H9 (cell line): Measurements from ENCODE around the gene PPARGC1A. TPM values are rescaled to one million over a fixed set of nuclear protein-coding genes. Genes with fewer than 3 reads are reported as not detected.

Source experiments
- DNase-seq: peaks from one replicate; pipeline ENCODE4 v3.0.0-alpha.2; 2017
- H2AFZ ChIP-seq: one replicate; pipeline ENCODE4 v1.6.1; 2013; ENCODE audit warnings: mild to moderate bottlenecking, low read length, control low read depth, moderate library complexity
- H2AK5ac ChIP-seq: 2 replicates; pipeline ENCODE4 v1.6.1; 2013; ENCODE audit warnings: low read length, control low read depth, mixed read lengths; ENCODE audit not compliant: insufficient read length
- H2BK120ac ChIP-seq: one replicate; pipeline ENCODE4 v1.6.1; 2013; ENCODE audit warnings: low read depth, mild to moderate bottlenecking, low read length, control low read depth, inconsistent platforms; ENCODE audit not compliant: poor library complexity, severe bottlenecking
- H2BK12ac ChIP-seq: 2 replicates; pipeline ENCODE4 v1.6.1; 2013; ENCODE audit warnings: low read length, control low read depth, mixed read lengths, low read depth; ENCODE audit not compliant: insufficient read length
- H2BK15ac ChIP-seq: 2 replicates; pipeline ENCODE4 v1.6.1; 2013; ENCODE audit warnings: low read depth, low read length, control low read depth
- H2BK20ac ChIP-seq: one replicate; pipeline ENCODE4 v1.6.1; 2013; ENCODE audit warnings: low read depth, mild to moderate bottlenecking, low read length, control low read depth, inconsistent platforms; ENCODE audit not compliant: poor library complexity, severe bottlenecking
- H2BK5ac ChIP-seq: 2 replicates; pipeline ENCODE4 v1.6.1; 2013; ENCODE audit warnings: low read length, control low read depth, mixed read lengths; ENCODE audit not compliant: insufficient read length
- H3K14ac ChIP-seq: 2 replicates; pipeline ENCODE4 v1.6.1; 2013; ENCODE audit warnings: low read length, control low read depth; ENCODE audit not compliant: insufficient read depth
- H3K18ac ChIP-seq: 2 replicates; pipeline ENCODE4 v1.6.1; 2013; ENCODE audit warnings: low read depth, mild to moderate bottlenecking, mixed read lengths, low read length, control low read depth; ENCODE audit not compliant: insufficient read length
- H3K23ac ChIP-seq: 2 replicates; pipeline ENCODE4 v1.6.1; 2013; ENCODE audit warnings: low read length, control low read depth, mixed read lengths, low read depth; ENCODE audit not compliant: insufficient read length
- H3K23me2 ChIP-seq: 2 replicates; pipeline ENCODE4 v1.6.1; 2013; ENCODE audit warnings: low read depth, mild to moderate bottlenecking, mixed read lengths, low read length, control low read depth; ENCODE audit not compliant: insufficient read length, poor library complexity, severe bottlenecking
- H3K27ac ChIP-seq: 2 replicates; pipeline ENCODE4 v1.5.1; 2013; ENCODE audit warnings: low read length, control low read depth, mixed read lengths, low read depth; ENCODE audit not compliant: insufficient read length
- H3K27me3 ChIP-seq: 2 replicates; pipeline ENCODE4 v1.6.1; 2013; ENCODE audit warnings: low read length, control low read depth, inconsistent platforms; ENCODE audit not compliant: insufficient read depth
- H3K4ac ChIP-seq: 2 replicates; pipeline ENCODE4 v1.6.1; 2013; ENCODE audit warnings: low read depth, mild to moderate bottlenecking, control low read depth, inconsistent platforms, low read length, moderate library complexity
- H3K4me1 ChIP-seq: 2 replicates; pipeline ENCODE4 v1.6.1; 2013; ENCODE audit warnings: low read length, control low read depth, inconsistent platforms; ENCODE audit not compliant: insufficient read depth
- H3K4me2 ChIP-seq: 2 replicates; pipeline ENCODE4 v1.6.1; 2013; ENCODE audit warnings: low read length, control low read depth, mixed read lengths; ENCODE audit not compliant: insufficient read length, insufficient read depth
- H3K56ac ChIP-seq: 2 replicates; pipeline ENCODE4 v1.6.1; 2013; ENCODE audit warnings: low read depth, mild to moderate bottlenecking, mixed read lengths, low read length, control low read depth; ENCODE audit not compliant: insufficient read length
- H3K79me1 ChIP-seq: 2 replicates; pipeline ENCODE4 v1.6.1; 2013; ENCODE audit warnings: low read depth, mild to moderate bottlenecking, moderate library complexity, low read length, control low read depth, inconsistent platforms; ENCODE audit not compliant: insufficient read depth, poor library complexity, severe bottlenecking
- H3K79me2 ChIP-seq: 2 replicates; pipeline ENCODE4 v1.6.1; 2013; ENCODE audit warnings: low read length, control low read depth, inconsistent platforms; ENCODE audit not compliant: insufficient read depth
- H3K9ac ChIP-seq: 2 replicates; pipeline ENCODE4 v1.6.1; 2013; ENCODE audit warnings: low read length, control low read depth, mixed read lengths; ENCODE audit not compliant: insufficient read length; ENCODE audit errors: extremely low read depth
- H3K9me3 ChIP-seq: one replicate; pipeline ENCODE4 v1.6.1; 2013; ENCODE audit warnings: low read depth, low read length, inconsistent platforms; ENCODE audit not compliant: control insufficient read depth
- H3T11ph ChIP-seq: one replicate; pipeline ENCODE4 v1.6.1; 2013; ENCODE audit warnings: mild to moderate bottlenecking, low read length, control low read depth, inconsistent platforms
- H4K20me1 ChIP-seq: one replicate; pipeline ENCODE4 v1.6.1; 2013; ENCODE audit not compliant: control insufficient read depth, insufficient read length, insufficient read depth
- H4K5ac ChIP-seq: 2 replicates; pipeline ENCODE4 v1.6.1; 2013; ENCODE audit warnings: low read depth, mild to moderate bottlenecking, mixed read lengths, low read length, control low read depth; ENCODE audit not compliant: insufficient read length
- H4K8ac ChIP-seq: replicated peaks from 2 replicates; pipeline ENCODE4 v1.6.1; 2013; ENCODE audit warnings: low read length, control low read depth, mixed read lengths, low read depth; ENCODE audit not compliant: insufficient read length
- H4K91ac ChIP-seq: 2 replicates; pipeline ENCODE4 v1.6.1; 2013; ENCODE audit warnings: low read depth, mild to moderate bottlenecking, moderate library complexity, mixed read lengths, low read length, control low read depth; ENCODE audit not compliant: insufficient read length
- H3K27ac Mint-ChIP-seq, 3 experiments: 2 replicates in 2 of 3; 3 replicates in 1 of 3; pipeline ENCODE4 v1.8.0; 2020 to 2021; ENCODE audit warnings: mixed read lengths in 3 of 3, mild to moderate bottlenecking in 1 of 3, moderate library complexity in 1 of 3
- H3K27me3 Mint-ChIP-seq: 2 replicates; pipeline ENCODE4 v1.8.0; 2021; ENCODE audit warnings: low read depth, mild to moderate bottlenecking, moderate library complexity, mixed read lengths
- H3K36me3 Mint-ChIP-seq, 3 experiments: 2 replicates in 2 of 3; 3 replicates in 1 of 3; pipeline ENCODE4 v1.8.0; 2020 to 2021; ENCODE audit warnings: low read depth in 3 of 3, mixed read lengths in 3 of 3; ENCODE audit not compliant: insufficient read depth in 1 of 3
- H3K4me1 Mint-ChIP-seq, 2 experiments: 2 replicates each; pipeline ENCODE4 v1.8.0; 2020; ENCODE audit warnings: mixed read lengths in 2 of 2
- H3K4me3 Mint-ChIP-seq, 2 experiments: 2 replicates in 1 of 2; 3 replicates in 1 of 2; pipeline ENCODE4 v1.8.0; 2020 to 2021; ENCODE audit warnings: mild to moderate bottlenecking in 2 of 2, mixed read lengths in 2 of 2, moderate library complexity in 1 of 2
- H3K9me3 Mint-ChIP-seq, 2 experiments: 2 replicates in 1 of 2; 3 replicates in 1 of 2; pipeline ENCODE4 v1.8.0; 2020; ENCODE audit warnings: mild to moderate bottlenecking in 2 of 2, mixed read lengths in 2 of 2, moderate library complexity in 1 of 2
- CTCF ChIP-seq: fragments of 200-600 bp; sonication (generic); conservative IDR thresholded peaks from 3 replicates; pipeline ENCODE4 v1.8.0; 2021; ENCODE audit warnings: antibody characterized with exemption, mild to moderate bottlenecking
- WGBS: extraction: QIAGEN DNeasy Blood & Tissue Kit; methylation state at CpG from one replicate; pipeline ENCODE4 v1.1.7; 2013; ENCODE audit warnings: missing lambda C conversion rate, low lambda C conversion rate, mixed read lengths; ENCODE audit not compliant: insufficient read length; ENCODE audit errors: extremely low coverage; 5-methylcytosine and 5-hydroxymethylcytosine counted together
- total RNA-seq: library from RNA; stranded (reverse); gene quantifications from 2 replicates; pipeline ENCODE4 v1.2.1, GENCODE V29; 2021

Gene PPARGC1A
- total RNA-seq, 1 experiment from 2014 or later = 1.7 TPM

GRCh38 chr4:23770011-23770410 is 119.8 kb downstream of the PPARGC1A start:
- DNase-seq = no peak
- H4K5ac ChIP-seq = no peak overlapping the region
- H3K23me2 ChIP-seq = no peaks in the 10 kb centered on the region
- H2BK15ac ChIP-seq = no peak overlapping the region
- H3K9me3 ChIP-seq = no peaks in the 10 kb centered on the region
- no peaks in the 10 kb centered on the region for H3K79me2 ChIP-seq
- no CpG with 5 or more reads among the region's 1 CpG for WGBS
- no peaks in the 10 kb centered on the region for H3K79me1 ChIP-seq
- H4K8ac ChIP-seq = no peak overlapping the region
- no peak overlapping the region for H3K9ac ChIP-seq
- no peak overlapping the region for H2BK20ac ChIP-seq
- no peak overlapping the region for H4K91ac ChIP-seq
- no peak overlapping the region for H3T11ph ChIP-seq
- no peak overlapping the region for H2BK12ac ChIP-seq
- no peaks in the 10 kb centered on the region for H3K27me3 Mint-ChIP-seq
- no peak overlapping the region for H3K14ac ChIP-seq
- H3K56ac ChIP-seq = no peak overlapping the region
- H3K18ac ChIP-seq = no peak overlapping the region
- no peak overlapping the region for H2BK5ac ChIP-seq
- no peaks in the 10 kb centered on the region for H3K9me3 Mint-ChIP-seq
- no peak overlapping the region for H3K23ac ChIP-seq
- TF ChIP-seq CTCF = no peak
- peaks cover 3% of the 10 kb centered on the region for H3K4me1 ChIP-seq
- no peak overlapping the region for H2AK5ac ChIP-seq
- H3K27me3 ChIP-seq = no peaks in the 10 kb centered on the region
- H4K20me1 ChIP-seq = no peaks in the 10 kb centered on the region
- no peak overlapping the region for H2BK120ac ChIP-seq
- H3K4me1 Mint-ChIP-seq = peaks cover 19 to 23% of the 10 kb centered on the region in 2 experiments
- no peak overlapping the region for H3K4me3 Mint-ChIP-seq
- H3K27ac Mint-ChIP-seq = no peak overlapping the region
- H3K4ac ChIP-seq = no peak overlapping the region
- H2AFZ ChIP-seq = no peak overlapping the region
- H3K36me3 Mint-ChIP-seq = no peaks in the 10 kb centered on the region
- no peak overlapping the region for H3K4me2 ChIP-seq
- no peak overlapping the region for H3K27ac ChIP-seq
